ENCODE results near the gene TNFRSF18.

Gene TNFRSF18

GRCh38 chr1:1212780-1213344 lies 6.5 kb upstream of the TNFRSF18 start:
- no peak overlapping the region for H3K4me3 ChIP-seq (ENCODE audit: low read depth, low read length)

DNA sequence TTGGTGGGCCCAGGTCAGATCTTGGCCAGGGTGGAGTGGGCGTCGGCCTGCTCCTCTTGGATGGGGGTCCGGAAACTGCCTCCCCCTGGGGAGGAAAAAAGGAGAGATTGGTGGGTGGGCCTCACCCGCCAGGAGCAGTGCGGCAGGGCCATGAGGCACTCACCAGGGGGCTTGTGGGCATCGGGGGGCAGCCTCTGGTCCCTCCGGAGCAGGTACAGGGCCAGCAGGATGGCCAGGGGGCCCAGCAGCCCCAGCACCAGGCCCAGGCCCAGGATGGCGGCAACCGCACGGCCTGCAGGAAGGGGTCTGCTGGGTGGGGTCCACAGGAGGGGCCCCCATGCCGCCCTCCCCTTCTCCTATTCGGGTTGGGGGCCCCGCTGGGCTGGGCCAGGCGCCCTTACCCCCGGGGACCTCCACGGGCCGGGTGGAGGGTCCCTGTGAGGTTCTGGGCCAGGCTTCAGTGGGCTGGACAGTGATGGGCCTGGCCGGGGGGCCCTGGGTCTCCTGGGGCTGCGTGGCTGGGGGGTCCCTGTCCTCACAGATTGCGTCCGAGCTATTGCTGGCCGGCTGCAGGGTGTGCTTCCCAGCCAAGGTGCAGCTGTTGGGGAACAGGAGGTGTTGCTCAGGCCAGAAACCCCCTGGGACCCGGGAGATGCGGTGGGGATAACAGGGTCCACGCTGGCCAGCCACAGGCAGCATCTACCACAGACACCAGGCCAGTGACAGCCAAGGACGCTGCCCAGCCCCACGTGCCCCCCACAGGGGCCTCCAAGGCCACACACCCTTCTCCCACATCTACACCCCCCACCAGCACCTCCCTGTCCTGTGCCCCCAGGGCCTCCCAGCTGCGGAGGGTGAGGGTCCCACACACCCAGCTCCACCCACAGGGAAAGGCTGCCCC lies 5.4 kb upstream of the TNFRSF18 start:
- no peak for TF ChIP-seq CTCF (IDR thresholded peaks at IDR 0.05; ENCODE audit: low read depth, low read length)
- no peak overlapping the region for H3K4me3 ChIP-seq (ENCODE audit: low read depth, low read length)

More at GRCh38 chr1:1212780-1213344, 6.5 kb upstream of the TNFRSF18 start:
- TF ChIP-seq CTCF (IDR thresholded peaks at IDR 0.05; ENCODE audit: low read depth, low read length): no peak

GRCh38 chr1:1210726-1211540 lies 4.5 kb upstream of the TNFRSF18 start:
- no peak for TF ChIP-seq CTCF (IDR thresholded peaks at IDR 0.05; ENCODE audit: low read depth, low read length)
- no peak overlapping the region for H3K4me3 ChIP-seq (ENCODE audit: low read depth, low read length)

- no peak overlapping the region for H3K4me3 ChIP-seq (ENCODE audit: low read depth, low read length)
- no peak for TF ChIP-seq CTCF (IDR thresholded peaks at IDR 0.05; ENCODE audit: low read depth, low read length)
These were observed 2.5 kb upstream of the TNFRSF18 start for GRCh38 chr1:1208713-1209433.

- no peak overlapping the region for H3K4me3 ChIP-seq (ENCODE audit: low read depth, low read length)
- no peak for TF ChIP-seq CTCF (IDR thresholded peaks at IDR 0.05; ENCODE audit: low read depth, low read length)
These were observed 1.1 kb upstream of the TNFRSF18 start for GRCh38 chr1:1207571-1207892.

- no peak overlapping the region for H3K4me3 ChIP-seq (ENCODE audit: low read depth, low read length)
- no peak for TF ChIP-seq CTCF (IDR thresholded peaks at IDR 0.05; ENCODE audit: low read depth, low read length)
These were observed 657 bp upstream of the TNFRSF18 start for GRCh38 chr1:1206966-1207531.
